Neutrophil (primary cell): ENCODE results near the gene ELOVL1.

Experiments used
- H3K27ac ChIP-seq: fragments of 200-600 bp; sonication (generic); 2 replicates; pipeline ENCODE4 v1.5.1; 2016; ENCODE audit warnings: mild to moderate bottlenecking, moderate library complexity
- H3K27me3 ChIP-seq: fragments of 200-600 bp; sonication (generic); 2 replicates; pipeline ENCODE4 v1.6.0; 2016; ENCODE audit warnings: mild to moderate bottlenecking
- H3K36me3 ChIP-seq: fragments of 200-600 bp; sonication (generic); 2 replicates; pipeline ENCODE4 v1.5.1; 2017
- H3K4me1 ChIP-seq, 2 experiments: fragments of 200-600 bp in 1 of 2; sonication (generic) in 1 of 2; 1 replicate in 1 of 2; 2 replicates in 1 of 2; pipeline versions ENCODE4 v1.5.1 to v1.6.1; 2013 to 2016; ENCODE audit warnings: low read depth in 1 of 2, low read length in 1 of 2, mild to moderate bottlenecking in 1 of 2, moderate library complexity in 1 of 2; ENCODE audit not compliant: control insufficient read depth in 1 of 2, insufficient read depth in 1 of 2
- H3K4me3 ChIP-seq, 2 experiments: fragments of 200-600 bp in 1 of 2; sonication (generic) in 1 of 2; 1 replicate in 1 of 2; 2 replicates in 1 of 2; pipeline ENCODE4 v1.5.1; 2013 to 2016; ENCODE audit warnings: low read depth in 1 of 2, low read length in 1 of 2, mild to moderate bottlenecking in 1 of 2, moderate library complexity in 1 of 2
- H3K9me3 ChIP-seq: fragments of 200-600 bp; sonication (generic); 2 replicates; pipeline ENCODE4 v1.5.1; 2016
- TF ChIP-seq, protein P1 (sequence below): fragments of 200-600 bp; sonication (generic); IDR thresholded peaks from 2 replicates; pipeline ENCODE4 v1.5.1; 2016; ENCODE audit warnings: antibody characterized with exemption

ELOVL1 gene

DNA sequence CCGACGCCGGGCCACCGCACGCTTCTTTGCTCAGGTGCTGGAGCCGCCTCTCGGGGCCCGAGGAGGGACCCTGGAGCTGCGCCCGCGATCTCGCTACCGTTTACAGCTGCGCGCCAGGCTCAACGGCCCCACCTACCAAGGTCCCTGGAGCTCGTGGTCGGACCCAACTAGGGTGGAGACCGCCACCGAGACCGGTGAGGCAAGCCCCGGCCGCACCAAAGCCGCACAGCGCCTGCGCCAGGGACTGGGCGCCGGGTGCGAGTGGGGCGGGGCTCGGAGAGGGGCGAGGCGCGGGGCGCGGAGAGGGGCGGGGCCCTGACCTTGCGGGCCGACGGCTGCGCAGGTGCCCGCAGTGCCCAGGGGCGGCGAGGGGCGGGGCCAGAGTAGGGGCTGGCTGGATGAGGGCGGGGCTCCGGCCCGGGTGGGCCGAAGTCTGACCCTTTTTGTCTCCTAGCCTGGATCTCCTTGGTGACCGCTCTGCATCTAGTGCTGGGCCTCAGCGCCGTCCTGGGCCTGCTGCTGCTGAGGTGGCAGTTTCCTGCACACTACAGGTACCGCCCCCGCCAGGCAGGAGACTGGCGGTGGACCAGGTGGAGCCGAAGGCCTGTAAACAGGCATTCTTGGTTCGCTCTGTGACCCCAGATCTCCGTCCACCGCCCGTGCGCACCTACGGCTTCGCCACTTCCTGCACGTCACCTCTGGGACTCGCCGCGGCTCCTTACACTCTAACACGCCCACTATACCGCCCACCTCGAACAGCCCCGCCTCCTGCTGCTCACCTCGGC is 18.8 kb downstream of the ELOVL1 start:
- peak overlapping the region; percentile 95 for H3K27ac ChIP-seq
- peak overlapping the region; percentile 51 to 55 for H3K4me3 ChIP-seq
- H3K4me1 ChIP-seq, result peaks cover 8 to 9% of the 10 kb centered on the region in 2 experiments
- no peaks in the 10 kb centered on the region for H3K36me3 ChIP-seq
- no peaks in the 10 kb centered on the region for H3K9me3 ChIP-seq
- TF ChIP-seq, protein P1, sequence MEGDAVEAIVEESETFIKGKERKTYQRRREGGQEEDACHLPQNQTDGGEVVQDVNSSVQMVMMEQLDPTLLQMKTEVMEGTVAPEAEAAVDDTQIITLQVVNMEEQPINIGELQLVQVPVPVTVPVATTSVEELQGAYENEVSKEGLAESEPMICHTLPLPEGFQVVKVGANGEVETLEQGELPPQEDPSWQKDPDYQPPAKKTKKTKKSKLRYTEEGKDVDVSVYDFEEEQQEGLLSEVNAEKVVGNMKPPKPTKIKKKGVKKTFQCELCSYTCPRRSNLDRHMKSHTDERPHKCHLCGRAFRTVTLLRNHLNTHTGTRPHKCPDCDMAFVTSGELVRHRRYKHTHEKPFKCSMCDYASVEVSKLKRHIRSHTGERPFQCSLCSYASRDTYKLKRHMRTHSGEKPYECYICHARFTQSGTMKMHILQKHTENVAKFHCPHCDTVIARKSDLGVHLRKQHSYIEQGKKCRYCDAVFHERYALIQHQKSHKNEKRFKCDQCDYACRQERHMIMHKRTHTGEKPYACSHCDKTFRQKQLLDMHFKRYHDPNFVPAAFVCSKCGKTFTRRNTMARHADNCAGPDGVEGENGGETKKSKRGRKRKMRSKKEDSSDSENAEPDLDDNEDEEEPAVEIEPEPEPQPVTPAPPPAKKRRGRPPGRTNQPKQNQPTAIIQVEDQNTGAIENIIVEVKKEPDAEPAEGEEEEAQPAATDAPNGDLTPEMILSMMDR, result no peak
- H3K27me3 ChIP-seq, result no peaks in the 10 kb centered on the region

DNA sequence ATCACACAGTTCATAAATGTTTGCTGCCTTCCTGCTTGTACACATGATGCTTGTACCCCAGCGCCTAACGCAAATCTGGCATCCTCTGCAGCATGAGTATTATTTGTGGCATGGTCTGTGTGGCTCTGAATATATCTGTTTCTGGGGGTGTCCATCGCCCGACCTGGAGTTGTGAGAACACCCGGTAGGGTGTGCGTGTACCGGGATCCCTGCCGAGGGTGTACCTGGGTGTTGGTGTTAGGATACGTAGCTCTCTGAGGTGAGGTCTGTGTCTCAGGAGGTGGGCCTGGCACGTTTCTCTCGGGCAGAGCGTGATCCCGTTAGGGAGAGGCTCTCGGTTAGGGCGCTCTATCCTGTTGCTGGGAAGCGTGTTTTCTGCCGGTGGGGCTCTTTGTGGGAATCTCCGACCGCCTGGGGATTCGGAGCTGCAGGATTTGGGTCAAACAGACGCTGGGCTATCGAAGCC is 19.4 kb downstream of the ELOVL1 start:
- TF ChIP-seq, protein P1, result no peak
- peak overlapping the region; percentile 95 for H3K27ac ChIP-seq
- peak overlapping the region; percentile 51 to 55 for H3K4me3 ChIP-seq
- H3K9me3 ChIP-seq, result no peaks in the 10 kb centered on the region
- H3K4me1 ChIP-seq, result peaks cover 8 to 9% of the 10 kb centered on the region in 2 experiments
- H3K27me3 ChIP-seq, result no peaks in the 10 kb centered on the region
- no peaks in the 10 kb centered on the region for H3K36me3 ChIP-seq

DNA sequence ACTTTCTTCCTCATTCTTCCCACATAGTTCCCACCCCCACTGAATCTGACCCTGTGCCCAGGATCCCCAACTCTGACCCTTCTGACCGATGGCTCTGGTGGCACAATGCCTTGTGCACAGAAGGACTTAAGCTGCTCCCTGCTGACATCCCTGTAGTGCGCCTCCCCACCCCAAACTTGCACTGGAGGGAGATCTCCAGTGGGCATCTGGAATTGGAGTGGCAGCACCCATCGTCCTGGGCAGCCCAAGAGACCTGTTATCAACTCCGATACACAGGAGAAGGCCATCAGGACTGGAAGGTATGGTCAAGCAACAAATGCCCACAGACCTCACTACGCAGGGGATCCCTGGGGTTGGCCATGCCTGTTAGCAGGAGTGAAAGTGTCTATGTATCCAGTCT is 21.2 kb downstream of the ELOVL1 start:
- H3K9me3 ChIP-seq, result no peaks in the 10 kb centered on the region
- H3K4me3 ChIP-seq, result no peak overlapping the region
- peaks cover 8 to 9% of the 10 kb centered on the region in 2 experiments for H3K4me1 ChIP-seq
- no peak overlapping the region for H3K27ac ChIP-seq
- TF ChIP-seq, protein P1, result no peak
- no peaks in the 10 kb centered on the region for H3K36me3 ChIP-seq
- H3K27me3 ChIP-seq, result no peaks in the 10 kb centered on the region

DNA sequence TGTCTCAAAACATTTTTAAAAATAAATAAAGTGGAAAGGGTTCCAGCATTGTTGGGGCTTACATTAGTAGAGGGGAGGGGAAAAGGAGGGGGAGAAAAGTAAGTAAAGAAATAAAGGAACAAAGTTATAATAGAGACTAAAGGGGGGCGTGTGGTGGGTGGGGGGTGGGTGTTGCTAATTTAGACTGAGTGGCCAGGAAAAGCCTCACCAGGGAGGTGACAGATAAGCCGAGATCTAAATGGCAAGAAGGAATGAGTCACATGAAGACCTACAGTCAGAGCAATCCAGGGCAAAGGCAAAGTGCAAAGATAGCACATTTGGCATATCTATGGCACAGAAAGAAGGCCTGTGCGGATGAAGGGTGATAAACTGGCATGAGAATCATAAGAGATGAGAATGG is 22.7 kb downstream of the ELOVL1 start:
- Histone ChIP-seq H3K4me3 (no peak overlapping the region), H3K9me3 (no peaks in the 10 kb centered on the region), H3K36me3 (no peaks in the 10 kb centered on the region), H3K27me3 (no peaks in the 10 kb centered on the region), H3K27ac (no peak overlapping the region), H3K4me1 (peaks cover 7 to 8% of the 10 kb centered on the region in 2 experiments)
- TF ChIP-seq, protein P1, result no peak

DNA sequence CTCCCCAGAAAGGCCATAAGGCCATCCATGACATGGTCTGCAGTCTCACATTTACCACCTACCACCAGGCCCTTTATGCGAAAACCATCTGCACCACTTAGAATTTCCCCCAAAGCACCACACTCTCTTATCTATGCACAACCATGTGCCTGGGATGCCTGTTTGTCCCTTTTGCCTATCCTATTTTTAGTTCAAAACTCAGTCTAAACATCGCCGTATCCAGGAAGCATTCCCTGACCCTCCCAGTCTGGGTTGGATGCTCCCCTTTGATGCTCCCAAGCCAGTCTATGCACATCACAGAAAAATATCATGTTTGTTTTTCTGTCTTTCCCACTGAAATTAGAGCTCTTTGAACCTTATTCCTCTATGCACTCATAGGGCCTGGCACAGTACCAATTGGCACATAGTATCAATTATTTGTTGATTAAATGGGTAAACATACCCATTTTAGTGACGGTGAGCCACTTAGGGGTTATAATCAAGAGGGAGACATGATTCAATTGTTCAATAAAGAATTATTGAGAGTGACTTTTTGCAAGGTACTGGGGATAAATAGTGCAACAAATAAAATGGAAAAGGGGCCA is 23.5 kb downstream of the ELOVL1 start:
- H3K36me3 ChIP-seq, result no peaks in the 10 kb centered on the region
- no peaks in the 10 kb centered on the region for H3K27me3 ChIP-seq
- TF ChIP-seq, protein P1, result no peak
- H3K4me1 ChIP-seq, result peaks cover 0 to under 1% of the 10 kb centered on the region in 2 experiments
- H3K4me3 ChIP-seq, result no peak overlapping the region
- no peak overlapping the region for H3K27ac ChIP-seq
- H3K9me3 ChIP-seq, result no peaks in the 10 kb centered on the region
